H9 (cell line): Measurements from ENCODE around the gene RBM5. TPM values are rescaled to one million over a fixed set of nuclear protein-coding genes. Genes with fewer than 3 reads are reported as not detected.

ENCODE experiments used
- DNase-seq: peaks from one replicate; pipeline ENCODE4 v3.0.0-alpha.2; 2017
- H2AFZ ChIP-seq: one replicate; pipeline ENCODE4 v1.6.1; 2013; ENCODE audit warnings: mild to moderate bottlenecking, low read length, control low read depth, moderate library complexity
- H2AK5ac ChIP-seq: 2 replicates; pipeline ENCODE4 v1.6.1; 2013; ENCODE audit warnings: low read length, control low read depth, mixed read lengths; ENCODE audit not compliant: insufficient read length
- H2BK120ac ChIP-seq: one replicate; pipeline ENCODE4 v1.6.1; 2013; ENCODE audit warnings: low read depth, mild to moderate bottlenecking, low read length, control low read depth, inconsistent platforms; ENCODE audit not compliant: poor library complexity, severe bottlenecking
- H2BK12ac ChIP-seq: 2 replicates; pipeline ENCODE4 v1.6.1; 2013; ENCODE audit warnings: low read length, control low read depth, mixed read lengths, low read depth; ENCODE audit not compliant: insufficient read length
- H2BK15ac ChIP-seq: 2 replicates; pipeline ENCODE4 v1.6.1; 2013; ENCODE audit warnings: low read depth, low read length, control low read depth
- H2BK20ac ChIP-seq: one replicate; pipeline ENCODE4 v1.6.1; 2013; ENCODE audit warnings: low read depth, mild to moderate bottlenecking, low read length, control low read depth, inconsistent platforms; ENCODE audit not compliant: poor library complexity, severe bottlenecking
- H2BK5ac ChIP-seq: 2 replicates; pipeline ENCODE4 v1.6.1; 2013; ENCODE audit warnings: low read length, control low read depth, mixed read lengths; ENCODE audit not compliant: insufficient read length
- H3K14ac ChIP-seq: 2 replicates; pipeline ENCODE4 v1.6.1; 2013; ENCODE audit warnings: low read length, control low read depth; ENCODE audit not compliant: insufficient read depth
- H3K18ac ChIP-seq: 2 replicates; pipeline ENCODE4 v1.6.1; 2013; ENCODE audit warnings: low read depth, mild to moderate bottlenecking, mixed read lengths, low read length, control low read depth; ENCODE audit not compliant: insufficient read length
- H3K23ac ChIP-seq: 2 replicates; pipeline ENCODE4 v1.6.1; 2013; ENCODE audit warnings: low read length, control low read depth, mixed read lengths, low read depth; ENCODE audit not compliant: insufficient read length
- H3K23me2 ChIP-seq: 2 replicates; pipeline ENCODE4 v1.6.1; 2013; ENCODE audit warnings: low read depth, mild to moderate bottlenecking, mixed read lengths, low read length, control low read depth; ENCODE audit not compliant: insufficient read length, poor library complexity, severe bottlenecking
- H3K27ac ChIP-seq: 2 replicates; pipeline ENCODE4 v1.5.1; 2013; ENCODE audit warnings: low read length, control low read depth, mixed read lengths, low read depth; ENCODE audit not compliant: insufficient read length
- H3K27me3 ChIP-seq: 2 replicates; pipeline ENCODE4 v1.6.1; 2013; ENCODE audit warnings: low read length, control low read depth, inconsistent platforms; ENCODE audit not compliant: insufficient read depth
- H3K4ac ChIP-seq: 2 replicates; pipeline ENCODE4 v1.6.1; 2013; ENCODE audit warnings: low read depth, mild to moderate bottlenecking, control low read depth, inconsistent platforms, low read length, moderate library complexity
- H3K4me1 ChIP-seq: 2 replicates; pipeline ENCODE4 v1.6.1; 2013; ENCODE audit warnings: low read length, control low read depth, inconsistent platforms; ENCODE audit not compliant: insufficient read depth
- H3K4me2 ChIP-seq: 2 replicates; pipeline ENCODE4 v1.6.1; 2013; ENCODE audit warnings: low read length, control low read depth, mixed read lengths; ENCODE audit not compliant: insufficient read length, insufficient read depth
- H3K56ac ChIP-seq: 2 replicates; pipeline ENCODE4 v1.6.1; 2013; ENCODE audit warnings: low read depth, mild to moderate bottlenecking, mixed read lengths, low read length, control low read depth; ENCODE audit not compliant: insufficient read length
- H3K79me1 ChIP-seq: 2 replicates; pipeline ENCODE4 v1.6.1; 2013; ENCODE audit warnings: low read depth, mild to moderate bottlenecking, moderate library complexity, low read length, control low read depth, inconsistent platforms; ENCODE audit not compliant: insufficient read depth, poor library complexity, severe bottlenecking
- H3K79me2 ChIP-seq: 2 replicates; pipeline ENCODE4 v1.6.1; 2013; ENCODE audit warnings: low read length, control low read depth, inconsistent platforms; ENCODE audit not compliant: insufficient read depth
- H3K9ac ChIP-seq: 2 replicates; pipeline ENCODE4 v1.6.1; 2013; ENCODE audit warnings: low read length, control low read depth, mixed read lengths; ENCODE audit not compliant: insufficient read length; ENCODE audit errors: extremely low read depth
- H3K9me3 ChIP-seq: one replicate; pipeline ENCODE4 v1.6.1; 2013; ENCODE audit warnings: low read depth, low read length, inconsistent platforms; ENCODE audit not compliant: control insufficient read depth
- H3T11ph ChIP-seq: one replicate; pipeline ENCODE4 v1.6.1; 2013; ENCODE audit warnings: mild to moderate bottlenecking, low read length, control low read depth, inconsistent platforms
- H4K20me1 ChIP-seq: one replicate; pipeline ENCODE4 v1.6.1; 2013; ENCODE audit not compliant: control insufficient read depth, insufficient read length, insufficient read depth
- H4K5ac ChIP-seq: 2 replicates; pipeline ENCODE4 v1.6.1; 2013; ENCODE audit warnings: low read depth, mild to moderate bottlenecking, mixed read lengths, low read length, control low read depth; ENCODE audit not compliant: insufficient read length
- H4K8ac ChIP-seq: replicated peaks from 2 replicates; pipeline ENCODE4 v1.6.1; 2013; ENCODE audit warnings: low read length, control low read depth, mixed read lengths, low read depth; ENCODE audit not compliant: insufficient read length
- H4K91ac ChIP-seq: 2 replicates; pipeline ENCODE4 v1.6.1; 2013; ENCODE audit warnings: low read depth, mild to moderate bottlenecking, moderate library complexity, mixed read lengths, low read length, control low read depth; ENCODE audit not compliant: insufficient read length
- H3K27ac Mint-ChIP-seq, 3 experiments: 2 replicates in 2 of 3; 3 replicates in 1 of 3; pipeline ENCODE4 v1.8.0; 2020 to 2021; ENCODE audit warnings: mixed read lengths in 3 of 3, mild to moderate bottlenecking in 1 of 3, moderate library complexity in 1 of 3
- H3K27me3 Mint-ChIP-seq: 2 replicates; pipeline ENCODE4 v1.8.0; 2021; ENCODE audit warnings: low read depth, mild to moderate bottlenecking, moderate library complexity, mixed read lengths
- H3K36me3 Mint-ChIP-seq, 3 experiments: 2 replicates in 2 of 3; 3 replicates in 1 of 3; pipeline ENCODE4 v1.8.0; 2020 to 2021; ENCODE audit warnings: low read depth in 3 of 3, mixed read lengths in 3 of 3; ENCODE audit not compliant: insufficient read depth in 1 of 3
- H3K4me1 Mint-ChIP-seq, 2 experiments: 2 replicates each; pipeline ENCODE4 v1.8.0; 2020; ENCODE audit warnings: mixed read lengths in 2 of 2
- H3K4me3 Mint-ChIP-seq, 2 experiments: 2 replicates in 1 of 2; 3 replicates in 1 of 2; pipeline ENCODE4 v1.8.0; 2020 to 2021; ENCODE audit warnings: mild to moderate bottlenecking in 2 of 2, mixed read lengths in 2 of 2, moderate library complexity in 1 of 2
- H3K9me3 Mint-ChIP-seq, 2 experiments: 2 replicates in 1 of 2; 3 replicates in 1 of 2; pipeline ENCODE4 v1.8.0; 2020; ENCODE audit warnings: mild to moderate bottlenecking in 2 of 2, mixed read lengths in 2 of 2, moderate library complexity in 1 of 2
- WGBS: extraction: QIAGEN DNeasy Blood & Tissue Kit; methylation state at CpG from one replicate; pipeline ENCODE4 v1.1.7; 2013; ENCODE audit warnings: missing lambda C conversion rate, low lambda C conversion rate, mixed read lengths; ENCODE audit not compliant: insufficient read length; ENCODE audit errors: extremely low coverage; 5-methylcytosine and 5-hydroxymethylcytosine counted together
- total RNA-seq: library from RNA; stranded (reverse); gene quantifications from 2 replicates; pipeline ENCODE4 v1.2.1, GENCODE V29; 2021
- TF ChIP-seq, protein P1 (sequence below): fragments of 200-600 bp; sonication (generic); conservative IDR thresholded peaks from 3 replicates; pipeline ENCODE4 v1.8.0; 2021; ENCODE audit warnings: antibody characterized with exemption, mild to moderate bottlenecking

RBM5 gene
- total RNA-seq, 1 experiment from 2014 or later = 123 TPM

GRCh38 chr3:50167069-50167840, 78.5 kb downstream of the RBM5 start:
- peaks cover 34 to 53% of the 10 kb centered on the region in 2 experiments for H3K4me1 Mint-ChIP-seq
- TF ChIP-seq, protein P1, sequence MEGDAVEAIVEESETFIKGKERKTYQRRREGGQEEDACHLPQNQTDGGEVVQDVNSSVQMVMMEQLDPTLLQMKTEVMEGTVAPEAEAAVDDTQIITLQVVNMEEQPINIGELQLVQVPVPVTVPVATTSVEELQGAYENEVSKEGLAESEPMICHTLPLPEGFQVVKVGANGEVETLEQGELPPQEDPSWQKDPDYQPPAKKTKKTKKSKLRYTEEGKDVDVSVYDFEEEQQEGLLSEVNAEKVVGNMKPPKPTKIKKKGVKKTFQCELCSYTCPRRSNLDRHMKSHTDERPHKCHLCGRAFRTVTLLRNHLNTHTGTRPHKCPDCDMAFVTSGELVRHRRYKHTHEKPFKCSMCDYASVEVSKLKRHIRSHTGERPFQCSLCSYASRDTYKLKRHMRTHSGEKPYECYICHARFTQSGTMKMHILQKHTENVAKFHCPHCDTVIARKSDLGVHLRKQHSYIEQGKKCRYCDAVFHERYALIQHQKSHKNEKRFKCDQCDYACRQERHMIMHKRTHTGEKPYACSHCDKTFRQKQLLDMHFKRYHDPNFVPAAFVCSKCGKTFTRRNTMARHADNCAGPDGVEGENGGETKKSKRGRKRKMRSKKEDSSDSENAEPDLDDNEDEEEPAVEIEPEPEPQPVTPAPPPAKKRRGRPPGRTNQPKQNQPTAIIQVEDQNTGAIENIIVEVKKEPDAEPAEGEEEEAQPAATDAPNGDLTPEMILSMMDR = no peak
- H2AK5ac ChIP-seq = no peak overlapping the region
- H4K91ac ChIP-seq = no peak overlapping the region
- peaks cover 4 to 15% (median 14%) of the 10 kb centered on the region in 3 experiments for H3K36me3 Mint-ChIP-seq
- H3K27me3 ChIP-seq = no peaks in the 10 kb centered on the region
- H3K27ac ChIP-seq = no peak overlapping the region
- no peaks in the 10 kb centered on the region; the same call in 1 of the 2 replicates for H3K27me3 Mint-ChIP-seq
- no peak overlapping the region for H2BK120ac ChIP-seq
- H2AFZ ChIP-seq = no peak overlapping the region
- H3K4me1 ChIP-seq = peaks cover 7% of the 10 kb centered on the region; the same call in 1 of the 2 replicates
- H3K79me1 ChIP-seq = no peaks in the 10 kb centered on the region
- H3K27ac Mint-ChIP-seq = peak overlapping the region; percentile 53 to 88 (median 76); a peak in 4 of 7 replicates
- H3K4me3 Mint-ChIP-seq = 0 out of 5 replicates have a peak overlapping the region, but pooled peaks of 1 of the 2 experiments have one; percentile 29
- no peak overlapping the region for H2BK15ac ChIP-seq
- H4K20me1 ChIP-seq = no peaks in the 10 kb centered on the region
- H3K9me3 Mint-ChIP-seq = no peaks in the 10 kb centered on the region
- WGBS = no CpG with 5 or more reads among the region's 16 CpGs
- no peak overlapping the region for H2BK20ac ChIP-seq
- no peaks in the 10 kb centered on the region for H3K23me2 ChIP-seq
- H3K18ac ChIP-seq = no peak overlapping the region
- no peaks in the 10 kb centered on the region for H3K79me2 ChIP-seq
- no peak overlapping the region for H3K14ac ChIP-seq
- H3K9ac ChIP-seq = no peak overlapping the region
- no peak overlapping the region for H3T11ph ChIP-seq
- DNase-seq = no peak
- no peaks in the 10 kb centered on the region for H3K9me3 ChIP-seq
- H3K56ac ChIP-seq = no peak overlapping the region
- H3K4ac ChIP-seq = no peak overlapping the region
- no peak overlapping the region for H4K8ac ChIP-seq
- H2BK5ac ChIP-seq = no peak overlapping the region
- H3K23ac ChIP-seq = no peak overlapping the region
- no peak overlapping the region for H3K4me2 ChIP-seq
- no peak overlapping the region for H4K5ac ChIP-seq
- no peak overlapping the region for H2BK12ac ChIP-seq
